Measurements from ENCODE around the gene BLM.
"Not testable (repeated sequence)": the region's sequence is repeated elsewhere in the genome, so short reads cannot be mapped to it uniquely, and the experiment has no call there.

BLM gene

DNA sequence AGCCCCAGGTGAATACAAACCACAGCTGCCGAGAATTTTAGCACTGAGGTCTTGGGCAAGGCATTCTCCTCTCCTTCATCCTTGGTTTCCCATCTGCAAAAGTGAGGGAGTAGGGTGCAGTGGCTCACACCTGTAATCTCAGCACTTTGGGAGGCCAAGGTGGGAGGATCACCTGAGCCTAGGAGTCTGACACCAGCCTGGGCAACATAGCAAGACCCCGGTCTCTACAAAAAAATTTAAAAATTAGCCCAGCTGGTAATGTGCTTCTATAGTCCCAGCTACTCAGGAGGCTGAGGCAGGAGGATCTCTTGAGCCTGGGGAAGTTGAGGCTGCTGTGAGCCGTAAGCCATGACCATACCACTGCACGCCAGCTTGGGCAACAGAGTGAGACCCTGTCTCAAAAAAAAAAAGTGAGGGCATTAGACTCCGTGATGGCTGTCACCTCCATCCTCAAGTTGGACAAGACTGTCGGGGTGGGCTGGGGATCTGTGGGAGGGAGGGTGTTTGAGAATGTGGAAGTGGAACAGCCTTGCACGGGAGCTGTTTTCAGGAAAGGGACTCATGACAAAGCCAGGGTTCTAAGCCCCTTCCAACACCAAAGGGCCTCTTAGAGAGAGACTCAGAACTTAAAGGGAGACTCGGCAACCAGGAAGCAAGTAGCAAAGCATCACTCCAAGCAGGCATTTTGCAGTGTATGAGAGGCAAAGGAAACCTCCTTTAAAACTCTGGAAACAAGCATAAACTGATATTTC, 105.2 kb downstream of the BLM start:
- no peak for DNase-seq (ENCODE audit: low read depth)

DNA sequence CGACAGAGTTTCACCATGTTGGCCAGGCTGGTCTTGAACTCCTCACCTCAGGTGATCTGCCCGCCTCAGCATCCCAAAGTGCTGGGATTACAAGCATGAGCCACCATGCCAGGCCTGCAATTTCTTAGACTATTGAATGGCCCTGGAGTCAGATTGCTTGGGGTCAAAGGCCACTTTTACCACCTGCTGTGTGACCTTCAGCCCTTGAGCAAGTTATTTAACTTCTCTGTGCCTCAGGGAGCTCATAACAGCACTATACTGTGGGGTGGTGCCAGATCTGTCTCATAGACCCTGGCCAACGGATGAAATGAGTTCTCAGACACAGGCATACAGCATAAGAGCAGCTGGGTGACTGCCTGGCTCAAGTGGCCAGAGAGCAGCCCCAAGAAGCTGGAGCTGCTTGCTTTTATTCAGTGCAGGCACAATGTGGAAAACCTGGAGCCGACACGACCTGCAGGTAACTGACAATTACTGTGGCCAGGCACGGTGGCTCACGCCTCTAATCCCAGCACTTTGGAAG, 106.4 kb downstream of the BLM start:
- DNase-seq (ENCODE audit: low read depth) = no peak

DNA sequence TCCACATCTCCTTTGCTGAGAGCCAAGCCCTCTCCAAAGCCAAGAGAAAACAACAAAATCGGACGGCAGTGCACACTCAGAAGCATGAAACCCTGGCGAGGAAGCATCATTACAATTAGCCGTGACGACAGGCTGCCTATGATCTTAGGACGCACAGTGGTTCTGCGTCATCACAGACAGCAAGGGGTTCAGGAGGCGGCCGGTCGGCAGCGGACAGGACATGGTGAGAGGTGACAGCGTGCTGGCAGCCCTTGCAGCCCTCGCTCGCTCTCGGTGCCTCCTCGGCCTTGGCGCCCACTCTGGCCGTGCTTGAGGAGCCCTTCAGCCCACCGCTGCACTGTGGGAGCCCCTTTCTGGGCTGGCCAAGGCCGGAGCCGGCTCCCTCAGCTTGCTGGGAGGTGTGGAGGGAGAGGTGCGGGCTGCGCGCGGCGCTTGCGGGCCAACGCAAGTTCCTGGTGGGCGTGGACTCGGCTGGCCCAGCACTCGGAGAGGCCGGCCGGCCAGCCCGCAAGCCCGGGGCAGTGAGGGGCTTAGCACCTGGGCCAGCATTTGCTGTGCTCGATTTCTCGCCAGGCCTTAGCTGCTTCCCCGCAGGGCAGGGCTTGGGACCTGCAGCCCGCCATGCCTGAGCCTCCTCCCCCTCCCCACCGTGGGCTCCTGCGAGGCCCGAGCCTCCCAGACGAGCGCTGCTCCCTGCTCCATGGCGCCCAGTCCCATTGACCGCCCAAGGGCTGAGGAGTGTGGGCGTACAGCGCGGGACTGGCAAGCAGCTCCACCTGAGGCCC, 108.2 kb downstream of the BLM start:
- not testable (repeated sequence) for DNase-seq (ENCODE audit: low read depth)

DNA sequence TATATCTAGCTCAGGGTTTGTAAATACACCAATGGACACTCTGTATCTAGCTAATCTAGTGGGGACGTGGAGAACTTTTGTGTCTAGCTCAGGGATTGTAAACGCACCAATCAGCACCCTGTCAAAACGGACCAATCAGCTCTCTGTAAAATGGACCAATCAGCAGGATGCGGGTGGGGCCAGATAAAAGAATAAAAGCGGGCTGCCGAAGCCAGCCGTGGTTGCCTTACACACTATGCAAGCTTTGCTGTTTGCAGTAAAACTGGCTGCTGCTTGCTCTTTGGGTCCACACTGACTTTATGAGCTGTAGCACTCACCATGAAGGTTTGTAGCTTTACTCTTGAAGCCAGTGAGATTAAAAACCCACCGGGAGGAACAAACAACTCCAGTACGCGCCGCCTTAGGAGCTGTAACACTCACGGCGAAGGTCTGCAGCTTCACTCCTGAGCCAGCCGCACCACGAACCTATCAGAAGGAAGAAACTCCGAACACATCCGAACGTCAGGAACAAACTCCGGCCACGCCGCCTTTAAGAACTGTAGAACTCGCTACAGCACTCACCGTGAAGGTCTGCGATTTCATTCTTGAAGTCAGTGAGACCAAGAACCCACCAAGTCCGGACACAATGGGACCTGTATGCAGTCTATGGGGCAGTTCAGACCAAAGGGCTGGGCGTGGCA, 109.2 kb downstream of the BLM start:
- DNase-seq (ENCODE audit: low read depth) = not testable (repeated sequence)

DNA sequence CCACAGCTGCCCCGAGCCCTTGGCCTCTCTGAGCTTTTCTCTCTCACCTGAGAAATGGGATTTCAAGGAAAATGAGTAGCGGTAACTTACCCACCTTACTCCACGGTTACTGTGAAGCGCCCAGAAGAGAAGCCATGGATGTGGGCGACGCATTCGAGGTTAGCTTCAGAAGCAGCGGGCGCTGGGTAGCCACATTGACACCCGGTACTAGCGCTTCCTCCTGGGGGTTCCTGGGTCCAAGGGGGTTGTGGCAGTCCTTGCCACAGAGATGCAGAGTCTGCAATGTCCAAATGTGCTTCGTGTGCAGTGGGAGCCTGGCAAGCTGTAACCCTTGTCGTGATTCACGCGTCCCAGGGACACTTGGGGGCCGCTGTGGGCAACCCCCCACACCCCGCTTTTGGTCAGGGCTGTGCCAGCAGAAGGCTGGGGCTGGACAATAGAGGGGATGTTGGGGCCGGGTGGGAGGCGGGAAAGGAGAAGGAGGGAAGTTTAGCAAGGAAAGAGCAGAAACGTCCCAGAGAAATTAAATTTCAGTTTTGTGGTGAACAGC, 109.8 kb downstream of the BLM start:
- no peak for DNase-seq (ENCODE audit: low read depth)

DNA sequence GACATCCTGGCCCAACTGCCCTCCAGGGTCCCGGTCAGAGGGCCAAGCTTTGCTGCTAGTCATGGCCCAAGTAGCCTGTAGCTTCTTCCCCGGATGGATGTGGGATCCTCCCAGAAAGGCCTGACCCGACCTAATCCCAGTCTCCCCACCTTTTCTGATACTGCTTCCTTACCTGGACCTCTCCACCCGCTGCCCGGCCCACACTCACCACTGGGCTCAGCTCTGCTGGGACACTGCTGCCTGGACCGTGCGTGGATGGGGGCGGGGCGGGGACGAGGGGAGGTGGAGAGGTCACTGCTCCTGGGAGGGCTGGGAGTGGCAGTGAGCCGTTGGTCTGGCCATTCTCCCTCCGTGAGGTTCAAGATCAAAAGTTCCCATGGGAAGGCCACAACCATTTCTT, 111.0 kb downstream of the BLM start:
- DNase-seq (ENCODE audit: low read depth) = no peak

DNA sequence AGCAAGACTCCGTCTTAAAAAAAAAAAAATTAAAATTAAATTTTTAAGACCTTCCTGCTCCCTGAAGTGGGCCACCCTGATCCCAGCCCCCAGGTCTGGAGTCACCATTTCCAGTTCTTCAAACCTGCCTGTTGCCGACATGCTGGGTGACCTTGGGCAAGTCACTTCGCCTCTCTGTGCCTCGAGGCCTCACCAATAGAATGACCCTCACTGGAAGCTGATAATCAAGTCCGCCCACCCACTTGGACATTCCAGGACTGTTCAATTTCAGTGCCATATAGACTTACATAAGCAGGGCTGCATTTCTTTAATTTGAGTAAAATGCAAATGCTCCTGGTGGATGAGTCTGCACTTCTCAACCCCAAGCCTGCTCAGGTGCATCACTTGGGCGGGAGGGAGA, 112.0 kb downstream of the BLM start:
- DNase-seq (ENCODE audit: low read depth) = no peak

DNA sequence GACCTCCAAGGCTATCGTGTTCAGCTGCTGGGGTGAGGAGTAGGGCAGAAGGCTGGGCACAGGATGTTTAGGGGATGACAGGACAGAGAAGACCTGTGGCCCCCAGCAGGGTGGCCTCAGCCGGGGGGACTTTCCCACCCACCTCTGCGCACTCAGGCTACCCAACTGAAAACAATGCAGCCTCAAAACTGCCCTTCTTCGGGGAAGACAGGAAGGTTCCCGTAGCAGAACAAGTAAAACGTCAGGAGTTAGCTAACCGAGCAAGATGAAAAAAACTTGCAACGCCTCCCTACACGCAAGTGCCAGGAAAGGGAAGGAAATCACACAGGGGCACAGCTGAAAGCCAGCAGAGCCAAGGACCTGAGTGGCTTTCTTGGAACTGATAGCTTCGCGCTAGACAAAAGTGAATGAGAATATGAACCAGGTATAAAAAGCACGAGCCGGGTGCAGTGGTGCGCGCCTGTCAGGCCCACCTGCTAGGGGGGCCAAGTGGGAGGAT, 112.8 kb downstream of the BLM start:
- no peak for DNase-seq (ENCODE audit: low read depth)

DNA sequence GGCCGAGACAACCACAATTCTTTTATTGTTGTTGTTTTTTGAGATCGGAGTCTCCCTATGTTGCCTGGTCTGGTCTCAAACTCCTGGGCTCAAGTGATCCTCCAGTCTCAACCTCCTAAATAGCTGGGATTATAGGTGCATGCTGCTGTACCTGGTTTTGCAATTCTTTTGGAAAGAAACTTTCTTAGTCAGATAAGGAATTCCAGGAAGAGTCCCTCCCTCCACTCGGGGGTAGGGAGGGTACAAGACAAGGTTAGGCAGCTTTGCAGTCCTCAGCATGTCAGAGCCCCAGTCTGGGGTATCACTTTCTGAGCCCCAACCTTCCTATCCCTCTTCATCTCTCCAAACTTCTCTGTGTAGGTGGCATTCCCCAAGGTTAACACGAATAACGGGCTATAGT, 117.5 kb downstream of the BLM start:
- DNase-seq (ENCODE audit: low read depth) = no peak

DNA sequence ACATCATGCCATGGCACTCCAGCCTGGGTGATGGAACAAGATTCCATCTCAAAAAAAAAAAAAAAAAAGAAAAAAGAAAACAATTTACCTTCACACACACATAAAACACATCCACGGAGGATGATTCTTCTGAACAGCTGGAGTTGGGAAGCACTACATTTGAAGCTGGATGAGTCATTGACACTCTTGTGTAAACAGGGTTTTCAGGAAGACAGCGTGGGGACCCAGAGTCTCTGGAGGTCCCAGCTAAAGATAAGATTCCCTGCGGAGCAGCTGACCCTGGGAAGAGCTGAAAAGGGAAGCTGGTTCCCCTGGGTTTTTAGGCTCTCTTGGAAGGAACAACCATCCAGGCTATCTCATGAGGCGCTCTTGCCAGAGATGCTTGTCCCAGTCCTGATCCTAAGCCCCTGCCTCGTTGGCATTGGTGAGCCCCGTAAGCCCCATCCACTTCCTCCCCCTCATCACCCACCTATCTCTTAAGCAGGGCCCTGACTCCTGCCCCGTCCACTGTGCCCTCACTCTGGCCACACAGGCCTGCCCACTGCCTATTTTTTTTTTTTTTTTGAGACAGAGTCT, 119.2 kb downstream of the BLM start:
- DNase-seq (ENCODE audit: low read depth) = peak; percentile 17

DNA sequence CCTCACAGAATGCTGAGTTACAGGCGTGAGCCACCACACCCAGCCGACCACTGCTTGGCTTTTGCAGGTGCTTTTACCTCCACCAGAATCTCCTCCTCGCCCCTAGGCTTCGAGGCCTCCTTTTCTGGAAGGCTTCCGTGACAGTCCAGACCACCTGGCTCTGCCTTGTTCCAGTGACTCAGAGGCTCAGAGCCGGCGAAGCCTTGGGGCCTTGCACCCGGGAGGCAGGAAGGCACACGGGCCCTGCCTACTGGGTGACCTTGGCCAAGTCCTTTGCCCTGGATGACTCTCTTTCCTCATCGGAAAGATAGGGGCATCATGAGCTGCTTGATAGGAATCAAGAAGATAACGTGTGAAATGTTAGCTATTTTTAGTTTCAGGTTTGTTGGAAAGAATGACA, 119.9 kb downstream of the BLM start:
- DNase-seq (ENCODE audit: low read depth) = no peak

DNA sequence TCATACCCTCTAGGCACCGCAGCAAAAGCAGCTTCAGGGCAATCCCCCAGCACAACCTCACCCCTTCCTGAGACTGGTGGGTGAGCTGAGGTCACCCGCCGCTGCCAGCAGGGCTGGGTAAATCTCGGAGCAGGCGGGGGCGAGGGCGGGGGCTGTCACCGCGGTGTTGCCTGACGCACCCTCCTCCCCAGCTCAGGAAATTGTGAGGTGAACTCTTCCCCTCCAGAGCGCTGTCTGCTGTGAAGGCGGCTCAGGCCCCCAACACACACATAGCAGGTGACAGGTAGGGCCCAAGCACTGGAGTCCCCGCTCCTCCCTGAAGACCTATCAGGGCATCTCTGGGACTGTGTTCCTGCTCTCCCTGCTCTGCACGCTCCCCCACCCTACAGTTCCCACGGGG, 121.0 kb downstream of the BLM start:
- DNase-seq (ENCODE audit: low read depth) = no peak

DNA sequence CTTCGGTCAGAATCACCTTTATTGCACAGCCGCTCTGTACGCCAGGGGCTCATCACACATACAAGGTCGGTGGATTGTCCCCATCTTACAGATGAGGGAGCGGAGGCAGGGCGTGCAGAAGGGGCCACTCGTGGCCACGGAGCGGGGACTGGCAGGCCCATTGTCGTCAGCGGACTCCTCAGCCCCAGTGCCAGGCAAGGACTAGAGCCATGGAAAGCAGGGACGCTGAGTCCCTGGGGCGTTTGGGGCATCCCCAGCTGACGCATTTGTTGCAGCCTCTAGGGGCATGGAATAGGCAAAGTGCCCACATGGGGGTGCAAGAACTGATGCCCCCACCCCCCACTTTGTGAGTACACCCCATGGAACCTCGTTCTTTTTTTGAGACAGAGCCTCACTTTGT, 121.4 kb downstream of the BLM start:
- DNase-seq (ENCODE audit: low read depth) = no peak

DNA sequence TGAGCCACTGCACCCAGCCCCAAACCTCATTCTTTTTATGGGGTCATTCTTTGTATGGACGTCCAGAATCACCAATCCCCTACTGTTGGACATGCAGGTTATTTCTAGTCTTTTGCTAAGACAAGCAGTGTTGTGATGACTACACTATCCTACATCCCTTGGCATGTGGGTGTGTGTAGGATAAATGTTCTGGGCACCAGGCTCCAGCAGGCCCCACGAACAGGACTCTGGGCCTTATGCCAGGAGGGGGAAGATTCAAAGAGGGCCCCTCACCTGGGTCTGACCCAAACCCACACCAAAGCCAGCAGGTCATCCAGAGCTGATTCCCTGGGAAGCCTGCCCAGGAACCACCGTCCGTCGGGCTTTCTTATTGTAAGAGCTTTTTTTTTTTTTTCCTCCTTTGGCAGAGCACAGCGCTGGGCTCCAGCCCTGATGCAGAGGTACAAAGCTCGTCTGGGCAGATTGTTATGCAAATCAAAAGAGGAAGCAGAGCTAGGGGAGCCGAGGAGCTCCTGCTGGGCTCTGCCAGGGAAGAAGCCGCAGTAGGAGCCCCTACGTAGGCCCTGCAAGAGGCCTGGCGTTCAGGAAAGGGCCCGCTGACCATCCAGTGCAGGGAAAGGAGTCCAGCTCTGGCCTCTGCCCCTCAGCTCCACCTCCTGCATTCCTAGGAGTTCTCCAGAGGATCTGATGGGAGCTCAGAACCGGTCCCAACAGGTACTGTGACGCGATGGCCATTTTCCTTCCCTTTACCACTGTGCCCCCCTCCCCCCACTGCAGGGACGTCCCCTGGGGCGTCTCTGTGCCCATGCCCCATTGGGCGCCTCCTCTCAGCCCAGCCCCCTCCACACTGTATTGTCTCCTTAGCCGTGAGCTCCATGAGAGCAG, 122.3 kb downstream of the BLM start:
- no peak for DNase-seq (ENCODE audit: low read depth)

DNA sequence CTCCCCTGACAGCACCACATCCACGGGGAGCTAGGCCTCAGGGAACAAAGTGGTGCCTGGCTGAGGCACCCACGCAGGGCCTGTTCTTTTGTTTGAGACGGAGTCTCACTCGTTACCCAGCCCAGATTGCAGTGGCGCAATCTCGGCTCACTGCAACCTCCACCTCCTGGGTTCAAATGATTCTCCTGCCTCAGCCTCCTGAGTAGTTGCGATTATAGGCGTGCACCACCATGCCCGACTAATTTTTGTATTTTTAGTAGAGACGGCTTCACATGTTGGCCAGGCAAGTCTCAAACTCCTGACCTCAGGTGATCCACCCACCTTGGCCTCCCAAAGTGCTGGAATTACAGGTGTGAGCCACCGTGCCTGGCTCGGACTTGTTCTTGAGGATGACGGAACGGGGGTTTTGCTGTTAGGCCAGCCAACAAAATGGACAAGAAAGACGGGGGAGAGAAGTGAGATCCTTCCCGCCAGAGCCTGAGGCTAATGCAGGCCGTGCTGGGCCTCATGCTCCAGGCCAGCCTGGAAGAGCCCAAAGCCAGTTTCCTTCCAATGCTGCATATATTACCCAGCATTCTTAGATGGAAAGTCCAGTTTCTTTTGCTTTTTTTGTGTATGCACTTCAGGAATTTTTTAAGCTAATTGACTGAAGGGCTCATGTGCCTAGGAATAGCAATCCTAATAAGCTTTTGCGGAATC, 123.2 kb downstream of the BLM start:
- no peak for DNase-seq (ENCODE audit: low read depth)

DNA sequence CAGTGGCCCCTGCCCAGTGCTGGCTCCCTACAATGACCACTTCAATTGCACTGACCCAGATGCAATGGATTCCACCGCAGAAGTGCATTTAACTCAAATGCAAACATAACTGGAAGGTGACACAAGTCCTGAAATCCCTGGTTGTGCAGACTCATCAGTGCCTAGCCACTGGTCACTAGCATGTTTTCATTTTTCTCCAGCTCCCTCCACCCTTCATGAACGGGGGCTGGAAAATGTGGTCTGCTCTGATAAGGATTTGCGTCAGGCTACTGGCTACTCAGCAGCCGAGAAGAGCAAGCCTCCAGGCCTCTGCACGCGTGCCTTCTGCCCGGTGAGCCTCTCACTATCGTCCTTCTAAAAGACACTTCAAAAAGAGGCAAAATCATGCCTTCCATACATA, 123.8 kb downstream of the BLM start:
- DNase-seq (ENCODE audit: low read depth) = no peak

DNA sequence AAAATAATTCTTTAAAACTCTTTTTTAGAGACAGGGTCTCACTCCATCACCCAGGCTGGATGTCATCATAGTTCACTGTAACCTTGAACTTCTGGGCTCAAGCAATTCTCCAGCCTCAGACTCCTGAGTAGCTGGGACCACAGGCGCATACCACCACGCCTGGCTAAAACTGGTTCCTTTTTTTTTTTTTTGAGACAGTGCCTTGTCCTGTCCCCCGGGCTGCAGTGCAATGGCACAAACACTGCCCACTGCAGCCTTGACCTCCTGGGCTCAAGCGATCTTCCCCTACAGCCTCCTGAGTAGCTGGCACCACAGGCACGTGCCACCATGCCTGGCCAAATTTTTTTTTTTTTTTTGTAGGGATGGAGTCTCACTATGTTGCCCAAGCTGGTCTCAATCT, 127.5 kb downstream of the BLM start:
- DNase-seq (ENCODE audit: low read depth) = no peak

DNA sequence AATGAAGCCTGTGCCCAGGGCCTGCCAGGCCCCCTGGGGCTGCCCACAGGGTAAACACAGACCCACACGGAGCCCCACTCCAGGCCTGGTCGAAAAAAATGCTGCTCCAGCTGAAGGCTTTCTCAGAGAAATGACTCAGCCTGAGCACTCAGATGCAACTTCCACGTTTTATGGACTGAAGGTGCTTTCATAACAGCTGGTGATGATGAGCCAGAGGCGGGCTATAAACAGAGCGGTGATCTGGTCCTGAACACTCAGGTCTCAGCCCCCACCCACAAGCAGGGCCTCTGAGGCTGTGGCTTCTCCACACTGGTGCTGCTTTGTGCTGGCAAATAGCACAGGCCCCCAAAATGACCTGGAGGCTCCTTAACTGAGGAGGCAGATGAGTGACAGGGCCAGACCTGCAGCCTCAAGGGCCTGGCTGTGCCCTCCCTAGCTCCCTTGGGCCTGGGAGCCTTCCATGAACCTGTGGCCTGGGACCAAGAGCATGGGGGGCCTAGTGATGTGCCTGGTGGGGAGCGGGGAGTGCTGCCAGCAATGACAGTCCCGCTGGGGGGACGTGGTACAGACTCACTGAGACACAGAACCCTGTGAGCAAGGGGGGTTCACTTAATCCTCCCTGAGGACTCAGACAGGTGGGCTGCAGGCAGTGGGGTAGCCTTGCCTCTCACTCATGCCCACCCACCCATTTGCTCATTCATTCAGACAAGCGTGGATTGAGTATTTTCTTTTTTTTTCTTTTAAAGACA, 128.2 kb downstream of the BLM start:
- peak; percentile 72 for DNase-seq (ENCODE audit: low read depth)

DNA sequence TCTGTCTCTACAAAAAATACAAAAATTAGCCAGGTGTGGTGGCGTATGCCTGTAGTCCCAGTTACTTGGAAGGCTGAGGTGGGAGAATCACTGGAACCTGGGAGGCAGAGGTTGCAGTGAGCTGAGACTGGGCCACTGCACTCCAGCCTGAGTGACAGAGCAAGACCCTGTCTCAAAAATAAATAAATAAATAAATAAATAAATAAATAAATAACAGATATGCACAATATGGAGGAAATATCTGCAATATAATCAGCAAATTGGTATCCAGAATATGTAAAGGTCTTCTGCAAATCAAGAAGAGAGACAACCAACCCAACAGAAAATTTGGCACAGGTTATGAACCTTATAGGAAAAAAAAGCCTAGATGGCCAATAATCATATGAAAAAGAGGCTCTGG, 132.3 kb downstream of the BLM start:
- DNase-seq (ENCODE audit: low read depth) = not testable (repeated sequence)

DNA sequence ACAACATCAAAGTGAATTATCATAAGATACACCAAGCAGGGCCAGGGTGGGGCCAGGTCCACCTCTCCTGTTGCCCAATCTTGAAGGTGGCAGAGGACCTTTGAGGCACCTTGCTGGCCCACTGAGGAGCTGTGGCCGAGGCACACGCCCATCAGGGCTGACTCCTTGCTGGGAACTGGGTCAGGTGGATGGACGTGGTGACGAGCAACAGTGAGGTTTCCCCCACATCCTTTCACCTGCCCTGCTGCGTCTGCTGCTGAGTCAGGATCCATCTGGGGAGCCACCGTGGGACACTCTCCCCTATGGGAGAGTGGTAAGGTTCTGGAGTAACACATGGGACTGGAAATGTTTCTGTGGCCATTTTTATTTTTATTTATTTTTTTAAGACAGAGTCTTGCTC, 134.0 kb downstream of the BLM start:
- no peak for DNase-seq (ENCODE audit: low read depth)

All from GM04503 (cell line).